SK-N-SH (cell line): ENCODE measurements around the gene RPL21. TPM values are rescaled to one million over a fixed set of nuclear protein-coding genes. Genes with fewer than 3 reads are reported as not detected.
A peak's percentile ranks its signal among the peaks of the same experiment; 100 is the strongest.

Source experiments
- CTCF ChIA-PET: fragments of 300-600, 350-600 bp; formaldehyde crosslinking; extraction: SDS; loops from one replicate; lab custom pipeline; 2021; lab: Yijun Ruan, JAX
- POLR2A ChIA-PET: fragments of 350-600 bp; sonication (Branson Sonifier 250); formaldehyde crosslinking; extraction: SDS; loops from one replicate; lab custom pipeline; 2020; ENCODE audit warnings: antibody characterized with exemption, inconsistent platforms; lab: Yijun Ruan, JAX
- DNase-seq: peaks from one replicate; pipeline ENCODE4 v3.0.0; 2012
- H2AFZ ChIP-seq: fragments of 200-600 bp; sonication (generic); 2 replicates; pipeline ENCODE4 v1.8.1; 2016; ENCODE audit warnings: antibody characterized with exemption, mild to moderate bottlenecking, low read depth
- H3F3A ChIP-seq: fragments of 200-600 bp; sonication (generic); replicated peaks from 2 replicates; pipeline ENCODE3; 2016; ENCODE audit warnings: antibody characterized with exemption, mild to moderate bottlenecking; ENCODE audit not compliant: insufficient read depth
- H3K27ac ChIP-seq, 2 experiments: fragments of 200-500 bp in 1 of 2; fragments of 200-600 bp in 1 of 2; sonication (Bioruptor generic) in 1 of 2; sonication (generic), shearing (Covaris generic) in 1 of 2; 2 replicates each; pipeline versions ENCODE4 v1.5.1 to v1.6.1; 2014 to 2016; ENCODE audit warnings: low read depth in 2 of 2, inconsistent platforms in 1 of 2, low read length in 1 of 2, mild to moderate bottlenecking in 1 of 2, mixed read lengths in 1 of 2
- H3K27me3 ChIP-seq: fragments of 200-600 bp; sonication (generic), shearing (Covaris generic); 2 replicates; pipeline ENCODE4 v1.6.1; 2016; ENCODE audit warnings: mixed run types; ENCODE audit not compliant: insufficient read depth
- H3K36me3 ChIP-seq, 2 experiments: fragments of 200-500 bp in 1 of 2; fragments of 200-600 bp in 1 of 2; sonication (Bioruptor generic) in 1 of 2; sonication (generic) in 1 of 2; replicated peaks in 1 of 2; 2 replicates each; pipeline versions ENCODE3 to v1.5.1; 2014 to 2016; ENCODE audit warnings: low read length in 1 of 2, mild to moderate bottlenecking in 1 of 2; ENCODE audit not compliant: insufficient read depth in 2 of 2, control insufficient read depth in 1 of 2
- H3K4me1 ChIP-seq, 2 experiments: fragments of 200-500 bp in 1 of 2; fragments of 200-600 bp in 1 of 2; sonication (Bioruptor generic) in 1 of 2; sonication (generic), shearing (Covaris generic) in 1 of 2; 2 replicates each; pipeline versions ENCODE4 v1.5.1 to v1.6.1; 2014 to 2016; ENCODE audit warnings: low read depth in 1 of 2, low read length in 1 of 2, mixed run types in 1 of 2; ENCODE audit not compliant: insufficient read depth in 2 of 2, control insufficient read depth in 1 of 2
- H3K4me2 ChIP-seq: fragments of 200-600 bp; sonication (generic), shearing (Covaris generic); 2 replicates; pipeline ENCODE4 v1.6.1; 2017; ENCODE audit warnings: mixed run types
- H3K4me3 ChIP-seq, 2 experiments: fragments of 200-500 bp in 1 of 2; fragments of 200-600 bp in 1 of 2; sonication (Bioruptor generic) in 1 of 2; sonication (generic), shearing (Covaris generic) in 1 of 2; 2 replicates each; pipeline versions ENCODE4 v1.5.1 to v1.8.1; 2014 to 2016; ENCODE audit warnings: low read depth in 2 of 2, inconsistent platforms in 1 of 2, low read length in 1 of 2, mild to moderate bottlenecking in 1 of 2, mixed read lengths in 1 of 2, moderate library complexity in 1 of 2
- H3K79me2 ChIP-seq: fragments of 200-600 bp; sonication (generic); 2 replicates; pipeline ENCODE4 v1.8.1; 2017; ENCODE audit warnings: mild to moderate bottlenecking; ENCODE audit not compliant: insufficient read depth
- H3K9ac ChIP-seq: fragments of 200-600 bp; sonication (generic); 2 replicates; pipeline ENCODE4 v1.6.1; 2017; ENCODE audit warnings: mixed run types
- H3K9me2 ChIP-seq: fragments of 200-600 bp; sonication (generic); 2 replicates; pipeline ENCODE4 v1.6.1; 2017; ENCODE audit warnings: mixed run types
- H3K9me3 ChIP-seq: fragments of 200-600 bp; sonication (generic); 2 replicates; pipeline ENCODE4 v1.6.1; 2017; ENCODE audit warnings: mixed run types, mild to moderate bottlenecking, moderate library complexity
- H4K20me1 ChIP-seq: fragments of 200-600 bp; sonication (generic); 2 replicates; pipeline ENCODE4 v1.6.1; 2017; ENCODE audit warnings: mild to moderate bottlenecking, mixed run types; ENCODE audit not compliant: insufficient read depth
- ELF1 ChIP-seq: IDR thresholded peaks from 2 replicates; pipeline ENCODE4 v1.4.0; 2012
- GATA2 ChIP-seq: sonication (generic); formaldehyde crosslinking; IDR thresholded peaks from 2 replicates; pipeline ENCODE4 v1.5.0; 2020; ENCODE audit warnings: mild to moderate bottlenecking, missing genetic modification reagents
- IRF3 ChIP-seq: fragments of 150-350 bp; IDR thresholded peaks from 2 replicates; pipeline ENCODE4 v1.6.1; 2016; ENCODE audit warnings: mild to moderate bottlenecking, low read depth, low read length
- JUND ChIP-seq: IDR thresholded peaks from 2 replicates; pipeline ENCODE4 v1.4.0; 2012
- MAX ChIP-seq: IDR thresholded peaks from 2 replicates; pipeline ENCODE4 v1.4.0; 2012; ENCODE audit warnings: low read depth
- MXI1 ChIP-seq: IDR thresholded peaks from 2 replicates; pipeline ENCODE4 v1.6.1; 2012; ENCODE audit warnings: mild to moderate bottlenecking, low read depth, low read length, improper control_type of control experiment
- POLR2AphosphoS5 ChIP-seq: IDR thresholded peaks from 2 replicates; pipeline ENCODE4 v1.6.1; 2012; ENCODE audit warnings: low read depth, low read length
- RAD21 ChIP-seq: IDR thresholded peaks from 2 replicates; pipeline ENCODE4 v1.6.1; 2012; ENCODE audit warnings: mild to moderate bottlenecking, low read length
- TAF1 ChIP-seq: IDR thresholded peaks from 2 replicates; pipeline ENCODE4 v1.6.1; 2012; ENCODE audit warnings: low read depth, mild to moderate bottlenecking, low read length, moderate library complexity, borderline replicate concordance
- TCF12 ChIP-seq: IDR thresholded peaks from 2 replicates; pipeline ENCODE4 v1.4.0; 2012
- ZBTB33 ChIP-seq: IDR thresholded peaks from 2 replicates; pipeline ENCODE4 v1.4.0; 2012; ENCODE audit warnings: low read depth, borderline replicate concordance
- WGBS: methylation state at CpG from one replicate; pipeline ENCODE4 v1.1.6; 2017; ENCODE audit warnings: low lambda C conversion rate; 5-methylcytosine and 5-hydroxymethylcytosine counted together
- polyA plus RNA-seq, 3 experiments: library from polyadenylated mRNA; depleted of rRNA; stranded (reverse); fragments of >200 nt; gene quantifications; 2 replicates each; pipeline ENCODE4 v1.2.3, GENCODE V29; 2012
- TF ChIP-seq, protein P1 (sequence below): fragments of 200-600 bp; sonication (generic); IDR thresholded peaks from 2 replicates; pipeline ENCODE4 v1.6.1; 2017; ENCODE audit warnings: antibody characterized with exemption, mild to moderate bottlenecking, moderate library complexity

The RPL21 gene
- polyA plus RNA-seq, 1 of the 3 experiments (the other 2 are of a cell fraction), result 1,261 TPM

GRCh38 chr13:27270594-27271520, 19.5 kb downstream of the RPL21 start, which contains the start of gene RASL11A:
Gene RASL11A, plus strand, starts transcription at chr13:27270830. Its CDS starts 115 bp downstream, at chr13:27270945.
- Histone ChIP-seq H3K9me2 (no peaks in the 10 kb centered on the region), H3K79me2 (no peaks in the 10 kb centered on the region), H3K9ac (peak within 1 kb of the TSS; percentile 65), H3K4me1 (peaks cover 6 to 14% of the 10 kb centered on the region in 2 experiments; a peak in 1 of 4 replicates), H3K27me3 (no peaks in the 10 kb centered on the region), H3K27ac (peak within 1 kb of the TSS; percentile 64 to 71), H3K36me3 (no peaks in the 10 kb centered on the region), H3K4me2 (peak within 1 kb of the TSS; percentile 95), H4K20me1 (no peaks in the 10 kb centered on the region), H3F3A (peaks cover 18% of the 10 kb centered on the region), H3K9me3 (no peaks in the 10 kb centered on the region), H3K4me3 (peak within 1 kb of the TSS; percentile 80 to 84), H2AFZ (peak within 1 kb of the TSS; percentile 95; the same call in 1 of the 2 replicates)
- no peak for TF ChIP-seq JUND
- 0 out of 2 replicates have a peak, but pooled peaks have one; percentile 17 for TF ChIP-seq TAF1
- no peak for TF ChIP-seq RAD21
- peak; percentile 55; the same call in 1 of the 2 replicates for TF ChIP-seq POLR2AphosphoS5
- TF ChIP-seq IRF3, result no peak
- TF ChIP-seq MXI1, result peak; percentile 74
- TF ChIP-seq MAX, result peak; percentile 68; the same call in 1 of the 2 replicates
- no peak for TF ChIP-seq ELF1
- TF ChIP-seq, protein P1, sequence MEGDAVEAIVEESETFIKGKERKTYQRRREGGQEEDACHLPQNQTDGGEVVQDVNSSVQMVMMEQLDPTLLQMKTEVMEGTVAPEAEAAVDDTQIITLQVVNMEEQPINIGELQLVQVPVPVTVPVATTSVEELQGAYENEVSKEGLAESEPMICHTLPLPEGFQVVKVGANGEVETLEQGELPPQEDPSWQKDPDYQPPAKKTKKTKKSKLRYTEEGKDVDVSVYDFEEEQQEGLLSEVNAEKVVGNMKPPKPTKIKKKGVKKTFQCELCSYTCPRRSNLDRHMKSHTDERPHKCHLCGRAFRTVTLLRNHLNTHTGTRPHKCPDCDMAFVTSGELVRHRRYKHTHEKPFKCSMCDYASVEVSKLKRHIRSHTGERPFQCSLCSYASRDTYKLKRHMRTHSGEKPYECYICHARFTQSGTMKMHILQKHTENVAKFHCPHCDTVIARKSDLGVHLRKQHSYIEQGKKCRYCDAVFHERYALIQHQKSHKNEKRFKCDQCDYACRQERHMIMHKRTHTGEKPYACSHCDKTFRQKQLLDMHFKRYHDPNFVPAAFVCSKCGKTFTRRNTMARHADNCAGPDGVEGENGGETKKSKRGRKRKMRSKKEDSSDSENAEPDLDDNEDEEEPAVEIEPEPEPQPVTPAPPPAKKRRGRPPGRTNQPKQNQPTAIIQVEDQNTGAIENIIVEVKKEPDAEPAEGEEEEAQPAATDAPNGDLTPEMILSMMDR, result peak; percentile 93
- peak; percentile 92 for DNase-seq
- WGBS, result 4% methylated on average over 31 of the region's 99 CpGs
- ChIA-PET CTCF (interaction anchor here (0.6 to 2.2 kb wide), 28 partner anchors 8 to 715 kb away, joined by 3 to 20 read pairs (median 3); partner anchors contain the start of gene RPL21), POLR2A (interaction anchor here (1.0 to 1.2 kb wide), 2 partner anchors 15 to 1049 kb away, joined by 3 to 4 read pairs; partner anchors contain the start of gene RNF6)

- H3K9ac ChIP-seq, result no peak overlapping the region
- no peaks in the 10 kb centered on the region for H3K9me3 ChIP-seq
- peaks cover 6 to 19% of the 10 kb centered on the region in 2 experiments; a peak in 2 of 4 replicates for H3K4me1 ChIP-seq
- no peak for DNase-seq
- H4K20me1 ChIP-seq, result no peaks in the 10 kb centered on the region
- no peaks in the 10 kb centered on the region for H3K9me2 ChIP-seq
- H3K27me3 ChIP-seq, result no peaks in the 10 kb centered on the region
- peak overlapping the region; percentile 95; the same call in 1 of the 2 replicates for H2AFZ ChIP-seq
- no peaks in the 10 kb centered on the region for H3K79me2 ChIP-seq
- H3K4me2 ChIP-seq, result peak overlapping the region; percentile 95
- ChIA-PET POLR2A (interaction anchor here (1.2 kb wide), 1 partner anchor 16 kb away, joined by 3 read pairs; no protein-coding TSS in a partner anchor), CTCF (interaction anchor here (0.7 to 2.2 kb wide), 12 partner anchors 8 to 325 kb away, joined by 3 to 20 read pairs (median 3); no protein-coding TSS in a partner anchor)
- H3K4me3 ChIP-seq, result peak overlapping the region; percentile 80 to 84; a peak in 3 of 4 replicates
- no peak overlapping the region; a peak in 1 of 4 replicates for H3K27ac ChIP-seq
- H3K36me3 ChIP-seq, result no peaks in the 10 kb centered on the region
- WGBS, result 91% methylated on average over 15 of the region's 15 CpGs
- peaks cover 18% of the 10 kb centered on the region for H3F3A ChIP-seq
- TF ChIP-seq TCF12, result no peak
- no peak for TF ChIP-seq JUND
- TF ChIP-seq, protein P1, result no peak
- no peak for TF ChIP-seq POLR2AphosphoS5
- TF ChIP-seq ELF1, result no peak
- no peak for TF ChIP-seq GATA2
- no peak for TF ChIP-seq ZBTB33
Observed at GRCh38 chr13:27271570-27272096, 20.3 kb downstream of the RPL21 start.
